Jurkat, Clone E6-1 (cell line): ENCODE measurements around the gene MKLN1.
"Not testable (repeated sequence)": the region's sequence is repeated elsewhere in the genome, so short reads cannot be mapped to it uniquely, and the experiment has no call there.

ENCODE experiments used
- DNase-seq: peaks from one replicate; pipeline ENCODE4 v3.0.0-alpha.2; 2011; ENCODE audit warnings: low read depth, low spot score
- H3K4me3 ChIP-seq: 2 replicates; pipeline ENCODE4 v1.5.1; 2011; ENCODE audit warnings: mild to moderate bottlenecking, low read length, control low read depth, moderate library complexity

MKLN1 gene

GRCh38 chr7:131436384-131436783, 108.7 kb downstream of the MKLN1 start:
- no peak for DNase-seq
- H3K4me3 ChIP-seq: no peak overlapping the region

- no peak for DNase-seq
Measured at GRCh38 chr7:131438969-131439368, 111.3 kb downstream of the MKLN1 start.

GRCh38 chr7:131443496-131443895, 115.8 kb downstream of the MKLN1 start:
- no peak for DNase-seq
- no peak overlapping the region for H3K4me3 ChIP-seq

More at GRCh38 chr7:131438969-131439368, 111.3 kb downstream of the MKLN1 start:
- H3K4me3 ChIP-seq: no peak overlapping the region

- no peak for DNase-seq
- H3K4me3 ChIP-seq: no peak overlapping the region
Measured at GRCh38 chr7:131444683-131445082, 117.0 kb downstream of the MKLN1 start.

DNA sequence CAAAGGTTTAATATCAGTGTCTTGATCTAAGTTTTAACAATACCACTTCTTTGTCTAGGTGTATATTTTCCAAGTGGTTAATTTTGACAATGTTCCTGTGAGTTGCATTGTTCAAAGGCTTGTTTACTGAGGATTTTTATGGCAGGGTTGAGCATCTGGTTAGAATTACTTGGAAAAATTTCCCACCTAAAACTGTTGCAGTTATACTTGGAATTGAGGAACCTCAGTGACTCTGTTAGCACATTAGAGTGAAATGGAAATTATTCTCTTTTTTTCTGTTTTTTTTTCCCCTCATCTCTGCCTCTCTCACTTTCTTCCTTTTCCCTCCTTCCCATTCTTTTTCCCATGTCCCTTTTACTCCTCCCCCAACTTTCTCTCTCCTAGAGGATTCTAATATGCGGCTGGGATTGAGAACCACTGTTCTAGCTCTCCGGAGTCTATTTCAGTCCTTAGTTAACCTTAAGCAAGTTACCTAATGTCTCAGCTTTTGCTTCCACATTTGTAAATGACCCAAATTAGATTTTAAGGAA, 121.8 kb downstream of the MKLN1 start:
- no peak for DNase-seq

DNA sequence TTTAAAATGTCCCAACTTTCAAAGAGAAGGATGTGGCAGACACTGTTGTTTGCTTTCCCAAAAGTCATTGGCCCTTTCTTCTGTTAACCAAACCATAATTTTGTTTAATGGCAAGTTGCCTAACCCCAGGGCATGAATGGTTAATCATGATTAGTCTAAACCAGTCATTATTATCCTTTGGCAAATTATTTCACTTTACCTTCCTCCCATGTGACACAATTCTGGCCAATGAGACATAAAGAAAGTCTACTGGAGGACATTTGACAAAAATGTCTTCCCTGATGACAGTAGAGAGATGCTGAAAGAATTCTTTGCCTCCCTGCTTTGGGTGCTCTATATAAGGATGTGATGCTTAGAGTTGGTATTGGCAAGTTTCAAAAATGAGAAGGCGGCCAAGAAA, 126.8 kb downstream of the MKLN1 start:
- H3K4me3 ChIP-seq: no peak overlapping the region
- no peak for DNase-seq

More for the DNA sequence above, 121.8 kb downstream of the MKLN1 start:
- no peak overlapping the region for H3K4me3 ChIP-seq

DNA sequence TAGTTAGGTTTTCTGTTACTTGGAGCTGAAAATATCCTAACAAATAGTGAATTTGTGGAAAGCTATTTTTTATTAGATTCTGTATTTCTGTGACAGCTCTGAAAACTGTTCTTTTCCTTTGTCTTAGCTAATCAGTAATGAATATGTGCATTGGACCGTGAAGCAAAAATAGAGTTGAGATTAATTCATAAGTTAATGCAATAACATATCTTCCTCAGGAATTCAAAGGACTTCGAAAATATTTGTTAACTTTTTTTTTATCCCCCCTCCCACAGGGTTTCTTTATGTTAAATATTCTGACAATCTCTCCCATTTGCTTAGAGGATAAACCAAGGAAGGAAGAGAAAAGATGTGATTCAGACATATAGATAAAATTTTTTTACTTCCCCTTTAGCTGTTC, 127.3 kb downstream of the MKLN1 start:
- no peak overlapping the region for H3K4me3 ChIP-seq
- DNase-seq: no peak

- DNase-seq: no peak
- no peak overlapping the region for H3K4me3 ChIP-seq
Measured at GRCh38 chr7:131455546-131455945, 127.9 kb downstream of the MKLN1 start.

DNA sequence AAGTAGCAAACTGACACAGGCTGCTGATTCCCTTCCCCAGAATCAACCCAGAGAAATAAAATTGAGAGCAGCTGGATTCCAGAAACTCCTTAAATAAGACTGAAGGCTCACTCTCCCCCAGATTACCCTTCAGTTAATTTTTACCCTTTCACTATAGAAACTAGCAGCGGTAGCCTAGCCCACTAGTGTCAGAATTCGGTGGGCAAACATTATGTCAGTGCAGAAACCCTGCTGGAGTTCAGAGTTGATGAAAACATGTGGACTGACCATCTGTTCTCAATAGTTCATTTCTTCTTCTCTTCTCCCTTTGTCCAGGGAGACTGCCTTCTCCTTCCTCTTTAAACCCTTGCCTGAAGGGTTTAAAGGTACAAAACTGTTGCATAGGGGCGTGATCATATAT, 128.7 kb downstream of the MKLN1 start:
- no peak overlapping the region for H3K4me3 ChIP-seq
- DNase-seq: no peak

GRCh38 chr7:131459256-131459655, 131.6 kb downstream of the MKLN1 start:
- no peak overlapping the region for H3K4me3 ChIP-seq
- DNase-seq: no peak

DNA sequence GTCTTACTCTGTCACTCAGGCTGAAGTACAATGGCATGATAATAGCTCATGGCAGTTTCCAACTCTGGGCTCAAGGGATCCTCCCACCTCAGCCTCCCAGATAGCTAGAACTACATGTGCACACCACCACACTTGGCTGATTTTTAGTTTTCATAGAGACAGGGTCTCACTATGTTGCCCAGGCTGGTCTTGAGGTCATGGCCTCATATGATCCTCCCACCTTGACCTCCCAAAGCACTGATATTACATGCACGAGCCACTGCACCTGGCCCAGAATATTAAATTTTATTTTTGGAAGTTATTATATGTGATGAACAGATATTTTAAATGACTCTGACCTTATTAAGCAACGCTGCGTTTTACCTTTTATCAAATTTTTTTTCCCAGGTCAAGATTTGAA, 134.4 kb downstream of the MKLN1 start:
- no peak overlapping the region for H3K4me3 ChIP-seq
- DNase-seq: no peak

DNA sequence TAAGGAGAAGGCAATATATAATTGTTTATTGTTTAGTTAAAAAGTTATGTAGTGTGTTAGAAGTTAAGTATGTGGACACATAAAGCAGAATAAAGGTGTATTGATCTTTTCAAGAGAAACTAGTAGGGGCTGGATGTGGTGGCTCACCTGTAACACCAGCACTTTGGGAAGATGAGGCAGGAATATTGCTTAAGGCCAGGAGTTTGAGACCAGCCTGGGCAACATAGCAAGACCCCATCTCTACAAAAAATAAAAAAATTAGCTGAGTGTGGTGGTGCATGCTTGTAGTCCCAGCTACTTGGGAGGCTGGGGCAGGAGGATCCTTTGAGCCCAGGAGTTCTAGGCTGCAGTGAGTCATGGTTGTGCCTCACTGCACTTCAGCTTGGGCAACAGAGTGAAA, 135.0 kb downstream of the MKLN1 start:
- H3K4me3 ChIP-seq, DNase-seq: not testable (repeated sequence)

- no peak overlapping the region for H3K4me3 ChIP-seq
- DNase-seq: no peak
Measured at GRCh38 chr7:131466735-131467365, 139.2 kb downstream of the MKLN1 start.

- no peak overlapping the region for H3K4me3 ChIP-seq
- no peak for DNase-seq
Measured at GRCh38 chr7:131467788-131468187, 140.1 kb downstream of the MKLN1 start.

DNA sequence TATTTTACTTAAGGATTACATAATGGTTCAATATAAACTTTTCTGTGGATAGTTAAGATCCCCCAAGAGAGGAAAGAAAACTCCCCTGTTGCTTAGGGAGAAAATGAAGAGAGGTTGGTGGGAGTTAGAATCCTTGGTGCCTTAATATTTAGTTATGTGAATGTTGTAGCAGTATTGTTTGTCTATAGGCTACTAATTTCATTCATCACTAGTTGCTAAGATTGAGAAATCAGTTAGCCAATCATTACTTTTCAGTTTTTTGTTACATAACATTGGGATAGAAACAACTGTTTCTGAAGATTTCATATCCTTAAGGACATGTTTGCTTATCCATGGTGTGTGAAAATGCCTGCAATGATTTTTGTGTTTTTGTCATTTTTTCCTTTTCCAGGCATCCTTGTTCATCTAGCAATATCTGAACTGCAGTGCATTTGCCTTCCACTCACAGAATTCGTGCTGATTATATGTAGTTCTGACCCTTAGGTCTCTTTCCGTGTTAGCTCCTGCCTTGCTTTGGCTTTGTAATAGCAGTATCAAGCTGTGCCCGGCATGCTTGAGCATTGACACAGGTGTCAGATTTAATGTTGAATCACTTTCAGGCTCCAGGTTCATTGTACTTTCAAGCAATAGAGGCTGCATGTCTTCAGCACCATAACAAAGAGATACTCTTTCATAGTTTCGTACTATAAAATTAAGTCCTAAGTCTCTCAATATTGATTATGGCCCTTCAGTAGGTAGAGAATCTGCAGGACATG, 143.8 kb downstream of the MKLN1 start:
- no peak for DNase-seq
- H3K4me3 ChIP-seq: no peak overlapping the region

DNA sequence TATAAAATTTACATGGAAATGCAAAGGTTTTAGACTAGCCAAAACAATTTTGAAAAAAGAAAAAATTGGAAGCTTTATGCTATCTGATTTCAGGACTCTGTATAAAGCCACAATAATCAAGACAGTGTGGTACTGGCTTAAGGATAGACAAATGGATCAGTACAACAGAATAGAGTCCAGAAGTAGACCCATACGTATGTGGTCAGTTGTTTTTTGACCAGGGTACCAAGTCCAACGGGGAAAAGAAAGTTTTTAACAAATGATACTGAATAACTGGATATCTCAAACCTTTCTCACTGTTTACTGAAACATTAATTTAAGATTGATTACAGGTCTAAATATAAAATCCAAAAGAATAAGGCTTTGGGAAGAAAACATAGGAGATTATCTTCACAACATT, 149.1 kb downstream of the MKLN1 start:
- H3K4me3 ChIP-seq: no peak overlapping the region
- no peak for DNase-seq

GRCh38 chr7:131480384-131481315, 153.0 kb downstream of the MKLN1 start:
- no peak overlapping the region for H3K4me3 ChIP-seq
- no peak for DNase-seq

GRCh38 chr7:131482800-131483199, 155.1 kb downstream of the MKLN1 start:
- DNase-seq: no peak
- no peak overlapping the region for H3K4me3 ChIP-seq

DNA sequence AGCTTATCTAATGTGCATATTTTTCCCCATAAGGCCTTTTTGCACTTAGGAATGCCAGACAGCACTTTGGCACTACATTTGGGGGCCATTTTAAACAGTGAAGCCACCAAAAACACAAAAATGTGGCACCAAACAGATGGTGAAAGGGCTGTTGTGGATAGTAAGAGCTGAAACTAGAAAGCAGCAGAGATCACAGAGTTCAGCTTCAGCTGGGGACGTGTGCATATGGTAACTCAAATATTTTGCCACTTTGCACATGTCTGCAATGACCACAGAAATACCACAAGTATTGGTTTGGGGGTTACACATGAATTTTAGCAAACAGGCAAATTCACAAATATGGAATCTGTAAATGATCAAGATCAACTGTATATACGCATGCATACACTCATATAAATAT, 155.9 kb downstream of the MKLN1 start:
- H3K4me3 ChIP-seq: no peak overlapping the region
- no peak for DNase-seq

DNA sequence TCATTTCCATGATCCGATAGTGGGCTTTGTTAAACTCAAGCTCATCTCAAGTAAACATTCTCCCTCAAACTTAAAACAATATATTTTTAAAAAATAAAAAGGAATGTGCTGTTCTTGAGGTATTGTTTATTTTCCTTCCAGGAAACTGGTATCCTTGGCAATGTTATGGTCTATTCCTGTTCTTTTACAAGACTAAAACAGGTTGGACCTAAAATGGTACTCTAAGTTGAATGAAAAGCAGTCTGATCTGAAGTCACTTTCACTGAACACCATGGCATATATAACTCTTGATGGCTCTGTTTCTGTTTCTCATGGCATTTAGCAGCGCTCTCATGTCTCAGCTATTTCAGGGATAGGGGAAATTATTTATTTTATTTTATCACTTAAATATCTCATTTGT, 158.7 kb downstream of the MKLN1 start:
- no peak for DNase-seq
- H3K4me3 ChIP-seq: no peak overlapping the region
